ENCODE measurements around the gene EPB41L1.

The EPB41L1 gene

GRCh38 chr20:36193977-36194712 lies 39.6 kb downstream of the EPB41L1 start:
- no peak for DNase-seq (ENCODE audit: low spot score)
- TF ChIP-seq, protein P1, sequence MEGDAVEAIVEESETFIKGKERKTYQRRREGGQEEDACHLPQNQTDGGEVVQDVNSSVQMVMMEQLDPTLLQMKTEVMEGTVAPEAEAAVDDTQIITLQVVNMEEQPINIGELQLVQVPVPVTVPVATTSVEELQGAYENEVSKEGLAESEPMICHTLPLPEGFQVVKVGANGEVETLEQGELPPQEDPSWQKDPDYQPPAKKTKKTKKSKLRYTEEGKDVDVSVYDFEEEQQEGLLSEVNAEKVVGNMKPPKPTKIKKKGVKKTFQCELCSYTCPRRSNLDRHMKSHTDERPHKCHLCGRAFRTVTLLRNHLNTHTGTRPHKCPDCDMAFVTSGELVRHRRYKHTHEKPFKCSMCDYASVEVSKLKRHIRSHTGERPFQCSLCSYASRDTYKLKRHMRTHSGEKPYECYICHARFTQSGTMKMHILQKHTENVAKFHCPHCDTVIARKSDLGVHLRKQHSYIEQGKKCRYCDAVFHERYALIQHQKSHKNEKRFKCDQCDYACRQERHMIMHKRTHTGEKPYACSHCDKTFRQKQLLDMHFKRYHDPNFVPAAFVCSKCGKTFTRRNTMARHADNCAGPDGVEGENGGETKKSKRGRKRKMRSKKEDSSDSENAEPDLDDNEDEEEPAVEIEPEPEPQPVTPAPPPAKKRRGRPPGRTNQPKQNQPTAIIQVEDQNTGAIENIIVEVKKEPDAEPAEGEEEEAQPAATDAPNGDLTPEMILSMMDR (IDR thresholded peaks at IDR 0.05; ENCODE audit: borderline replicate concordance, control extremely low read depth, extremely low read depth, insufficient read depth, missing control alignments): no peak
- in situ Hi-C loops (cut with MboI; ENCODE audit: low sequenced_read_pairs, unreplicated experiment): no loop called here

DNA sequence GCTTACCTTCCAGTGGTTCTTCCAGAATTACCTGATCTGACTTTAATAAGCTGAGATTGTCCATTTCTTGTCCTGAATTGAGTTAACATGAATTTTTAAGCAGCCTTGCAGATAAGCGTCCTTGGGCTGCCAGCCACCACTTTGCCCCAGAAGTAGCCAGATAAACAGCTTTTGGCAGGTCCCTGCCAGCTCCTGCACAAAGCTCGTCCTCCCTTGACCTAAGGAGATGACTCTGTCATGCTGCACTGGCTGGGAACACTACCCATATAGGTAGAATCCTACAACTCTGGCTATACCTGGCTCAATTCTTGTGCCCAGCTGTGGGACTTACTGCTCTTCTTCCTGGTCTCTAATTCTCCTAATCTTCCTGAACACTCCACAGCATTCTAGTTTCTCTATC lies 42.1 kb downstream of the EPB41L1 start:
- in situ Hi-C loops (cut with MboI; ENCODE audit: low sequenced_read_pairs, unreplicated experiment): no loop called here
- TF ChIP-seq, protein P1 (IDR thresholded peaks at IDR 0.05; ENCODE audit: borderline replicate concordance, control extremely low read depth, extremely low read depth, insufficient read depth, missing control alignments): no peak
- no peak for DNase-seq (ENCODE audit: low spot score)

GRCh38 chr20:36197271-36197670 lies 42.7 kb downstream of the EPB41L1 start:
- no peak for DNase-seq (ENCODE audit: low spot score)
- in situ Hi-C loops (cut with MboI; ENCODE audit: low sequenced_read_pairs, unreplicated experiment): no loop called here

GRCh38 chr20:36199345-36200257 lies 45.1 kb downstream of the EPB41L1 start:
- in situ Hi-C loops (cut with MboI; ENCODE audit: low sequenced_read_pairs, unreplicated experiment): loop anchor here (10.0 to 25.0 kb wide), 2 partner anchors 235 to 688 kb away; partner anchors contain the start of gene TLDC2
- DNase-seq (ENCODE audit: low spot score): peak; percentile 81
- TF ChIP-seq, protein P1 (IDR thresholded peaks at IDR 0.05; ENCODE audit: borderline replicate concordance, control extremely low read depth, extremely low read depth, insufficient read depth, missing control alignments): peak; percentile 85

More at GRCh38 chr20:36197271-36197670, 42.7 kb downstream of the EPB41L1 start:
- TF ChIP-seq, protein P1 (IDR thresholded peaks at IDR 0.05; ENCODE audit: borderline replicate concordance, control extremely low read depth, extremely low read depth, insufficient read depth, missing control alignments): no peak

DNA sequence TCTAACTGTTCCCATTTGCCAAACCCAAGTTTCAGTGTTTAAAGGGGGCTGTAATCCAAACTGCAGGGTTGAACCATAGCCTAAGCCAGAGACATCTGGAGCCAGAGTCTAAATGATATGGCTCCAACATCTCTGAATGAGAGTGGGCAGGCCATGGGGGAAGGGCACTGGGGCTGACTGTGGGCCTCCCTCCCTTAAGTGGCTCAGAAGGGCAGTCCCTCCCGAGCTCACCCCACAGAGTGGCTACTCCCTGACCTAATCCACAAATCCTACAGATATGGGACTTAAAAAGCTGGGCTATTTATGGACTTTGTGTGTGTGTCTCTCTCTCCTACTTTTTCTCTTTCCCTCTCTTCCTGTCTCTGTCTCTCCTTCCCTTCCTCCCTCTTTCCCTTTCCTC lies 45.9 kb downstream of the EPB41L1 start:
- TF ChIP-seq, protein P1 (IDR thresholded peaks at IDR 0.05; ENCODE audit: borderline replicate concordance, control extremely low read depth, extremely low read depth, insufficient read depth, missing control alignments): no peak
- in situ Hi-C loops (cut with MboI; ENCODE audit: low sequenced_read_pairs, unreplicated experiment): loop anchor here (10.0 to 25.0 kb wide), 2 partner anchors 234 to 687 kb away; partner anchors contain the start of gene TLDC2
- DNase-seq (ENCODE audit: low spot score): no peak

DNA sequence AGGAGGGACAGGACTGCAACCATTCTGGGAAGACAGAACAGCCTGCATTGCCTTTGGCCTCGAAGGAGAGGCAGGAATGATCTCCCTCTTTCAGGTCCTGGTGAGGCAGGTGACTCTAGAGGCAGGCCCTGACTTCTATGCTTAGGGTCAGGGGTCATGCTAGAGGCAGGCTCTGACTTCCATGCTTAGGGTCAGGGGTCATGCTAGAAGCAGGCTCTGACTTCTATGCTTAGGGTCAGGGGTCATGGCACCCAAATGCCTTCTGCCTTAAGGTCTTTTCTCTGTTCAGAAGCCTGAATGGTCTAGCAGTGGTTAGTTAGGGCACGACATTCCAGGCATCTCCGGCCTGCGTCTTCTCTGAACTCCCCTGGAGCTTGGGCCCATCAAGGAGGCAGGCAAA lies 46.7 kb downstream of the EPB41L1 start:
- TF ChIP-seq, protein P1 (IDR thresholded peaks at IDR 0.05; ENCODE audit: borderline replicate concordance, control extremely low read depth, extremely low read depth, insufficient read depth, missing control alignments): no peak
- in situ Hi-C loops (cut with MboI; ENCODE audit: low sequenced_read_pairs, unreplicated experiment): loop anchor here (10.0 to 25.0 kb wide), 2 partner anchors 234 to 686 kb away; partner anchors contain the start of gene TLDC2
- no peak for DNase-seq (ENCODE audit: low spot score)
